ENCODE results near the gene OCRL.

Gene OCRL

GRCh38 chrX:129638917-129639316 lies 98.9 kb downstream of the OCRL start:
- no peak for DNase-seq

- DNase-seq = no peak
Measured at GRCh38 chrX:129640737-129641136, 100.7 kb downstream of the OCRL start.

GRCh38 chrX:129641469-129641868 lies 101.4 kb downstream of the OCRL start:
- DNase-seq = no peak

- DNase-seq = no peak
Measured at GRCh38 chrX:129641941-129642340, 101.9 kb downstream of the OCRL start.
